ENCODE results near the gene MTREX. TPM values are rescaled to one million over a fixed set of nuclear protein-coding genes. Genes with fewer than 3 reads are reported as not detected.

MTREX gene
- total and polyA plus RNA-seq, 2 of the 8 experiments (the other 6 are each of a cell fraction or from before 2014, with no cell fraction given) = 16.0 to 130 TPM

- TF ChIP-seq EGR1 (IDR thresholded peaks at IDR 0.05; ENCODE audit: borderline replicate concordance, low read depth, low read length) (no peak), CBX8 (IDR thresholded peaks at IDR 0.05; ENCODE audit: borderline replicate concordance, low read depth, low read length) (no peak), RAD21 (IDR thresholded peaks at IDR 0.05 in 1 of 2, conservative IDR thresholded peaks at IDR 0.05 in 1 of 2; ENCODE audit: low read depth in 2 of 2, low read length in 2 of 2) (no peak), JUN (IDR thresholded peaks at IDR 0.05; ENCODE audit: low read depth, low read length) (no peak), YY1 (IDR thresholded peaks at IDR 0.05; ENCODE audit: low read depth, low read length) (no peak), CTBP2 (IDR thresholded peaks at IDR 0.05; ENCODE audit: borderline replicate concordance, insufficient read depth, insufficient read length, low read length) (no peak)
Measured at GRCh38 chr5:55387865-55388264, 80.1 kb downstream of the MTREX start (continued).
